ENCODE results near the gene SSTR3.

DNA sequence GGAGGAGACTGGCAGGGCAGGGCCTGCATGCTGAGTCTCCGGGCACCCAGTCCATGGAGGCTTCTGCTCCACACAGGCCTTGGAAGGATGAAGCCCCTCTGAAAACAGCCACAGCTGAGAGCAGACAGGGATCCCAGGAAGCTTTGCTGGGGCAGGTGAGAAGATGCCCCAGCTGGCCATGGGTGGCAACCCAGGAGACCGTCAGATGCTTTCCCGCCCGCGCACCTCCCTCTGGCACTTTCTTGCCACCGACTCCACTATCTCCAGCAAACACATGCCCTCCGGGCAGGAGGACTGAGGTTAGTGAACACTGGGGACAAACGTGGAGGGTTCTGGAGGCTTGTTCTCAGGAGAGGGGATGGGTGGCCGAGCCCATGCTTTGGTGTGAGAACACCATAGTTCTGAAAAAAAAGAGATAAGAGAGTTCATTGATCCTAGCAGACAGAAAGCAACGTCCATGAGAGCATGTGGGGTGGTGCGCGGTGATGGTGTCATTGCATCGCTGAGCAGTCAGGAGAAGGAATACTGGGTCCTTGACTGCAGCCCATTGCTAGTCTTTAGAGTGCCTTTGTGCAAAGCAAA, 26.5 kb downstream of the SSTR3 start:
- TF ChIP-seq CTCF (IDR thresholded peaks at IDR 0.05) (no peak), POLR2A (IDR thresholded peaks at IDR 0.05) (no peak)

Data from transverse colon (tissue), 3 donors.